Hepatocyte (in vitro differentiated cells): Measurements from ENCODE around the gene CPEB2. TPM values are rescaled to one million over a fixed set of nuclear protein-coding genes. Genes with fewer than 3 reads are reported as not detected.
A peak's percentile ranks its signal among the peaks of the same experiment; 100 is the strongest.

Source experiments
- DNase-seq: peaks from one replicate; pipeline ENCODE4 v3.0.0-alpha.2; 2016; ENCODE audit warnings: low spot score
- H2AFZ ChIP-seq: fragments of 200-600 bp; sonication (generic); 2 replicates; pipeline ENCODE4 v1.6.0; 2016; ENCODE audit warnings: antibody characterized with exemption, mild to moderate bottlenecking
- H3K27ac ChIP-seq: fragments of 200-600 bp; sonication (generic); 2 replicates; pipeline ENCODE4 v1.5.1; 2016; ENCODE audit warnings: mild to moderate bottlenecking
- H3K27me3 ChIP-seq: fragments of 200-600 bp; sonication (generic); 2 replicates; pipeline ENCODE4 v1.6.1; 2016
- H3K36me3 ChIP-seq: fragments of 200-600 bp; sonication (generic); replicated peaks from 2 replicates; pipeline ENCODE4 v1.5.1; 2016; ENCODE audit warnings: low read depth; ENCODE audit not compliant: insufficient read depth
- H3K4me1 ChIP-seq: fragments of 200-600 bp; sonication (generic); 2 replicates; pipeline ENCODE4 v1.5.1; 2016; ENCODE audit warnings: mild to moderate bottlenecking, moderate library complexity; ENCODE audit not compliant: insufficient read depth
- H3K4me2 ChIP-seq: fragments of 200-600 bp; sonication (generic); 2 replicates; pipeline ENCODE4 v1.6.0; 2016
- H3K4me3 ChIP-seq: fragments of 200-600 bp; sonication (generic); 2 replicates; pipeline ENCODE4 v1.5.1; 2016; ENCODE audit warnings: mild to moderate bottlenecking
- H3K79me2 ChIP-seq: fragments of 200-600 bp; sonication (generic); 2 replicates; pipeline ENCODE4 v1.6.0; 2017; ENCODE audit warnings: mild to moderate bottlenecking
- H3K9me2 ChIP-seq: fragments of 200-600 bp; sonication (generic); replicated peaks from 2 replicates; pipeline ENCODE4 v1.6.0; 2017; ENCODE audit warnings: mild to moderate bottlenecking; ENCODE audit not compliant: insufficient read depth
- H3K9me3 ChIP-seq: fragments of 200-600 bp; sonication (generic); 2 replicates; pipeline ENCODE4 v1.5.1; 2016; ENCODE audit warnings: low read depth, mild to moderate bottlenecking
- H4K20me1 ChIP-seq: fragments of 200-600 bp; sonication (generic); 2 replicates; pipeline ENCODE4 v1.6.0; 2016; ENCODE audit warnings: mild to moderate bottlenecking; ENCODE audit not compliant: insufficient read depth, poor library complexity, severe bottlenecking
- CTCF ChIP-seq: fragments of 200-600 bp; sonication (generic); IDR thresholded peaks from 2 replicates; pipeline ENCODE4 v1.5.1; 2016; ENCODE audit warnings: antibody characterized with exemption, mild to moderate bottlenecking; ENCODE audit not compliant: poor library complexity
- EZH2 ChIP-seq: fragments of 200-600 bp; sonication (generic); IDR thresholded peaks from 2 replicates; pipeline ENCODE4 v1.6.1; 2016; ENCODE audit warnings: antibody characterized with exemption, mild to moderate bottlenecking, borderline replicate concordance
- EZH2phosphoT487 ChIP-seq: fragments of 200-600 bp; sonication (generic); IDR thresholded peaks from one replicate; pipeline ENCODE4 v1.6.1; 2018; ENCODE audit warnings: antibody characterized with exemption, mild to moderate bottlenecking, low read depth, moderate library complexity; ENCODE audit not compliant: unreplicated experiment, severe bottlenecking
- WGBS: methylation state at CpG from one replicate; pipeline ENCODE4 v1.1.6; 2016; ENCODE audit warnings: low lambda C conversion rate; ENCODE audit errors: missing lambda C conversion rate; 5-methylcytosine and 5-hydroxymethylcytosine counted together
- polyA plus RNA-seq: library from polyadenylated mRNA; unstranded; fragments of >200 nt; fragmentation: Nextera tagmentation; extraction: Ambion mirVana; gene quantifications from 2 replicates; pipeline ENCODE4 v1.2.1, GENCODE V29; 2016
- total RNA-seq: library from RNA; depleted of rRNA; stranded (reverse); fragments of >200 nt; gene quantifications from 2 replicates; pipeline ENCODE4 v1.2.3, GENCODE V29; 2014

CPEB2 gene
- 16.6 and 18.1 TPM in 2 replicates for total RNA-seq
- polyA plus RNA-seq = 4.4 and 6.9 TPM in 2 replicates

- H3K79me2 ChIP-seq = peaks cover 26% of the 10 kb centered on the region
- H3K27me3 ChIP-seq = no peaks in the 10 kb centered on the region
These were observed at the start of gene CPEB2 for GRCh38 chr4:15001869-15002658. Gene CPEB2, plus strand, starts transcription at chr4:15002481. Its CDS starts 193 bp downstream, at chr4:15002674.

GRCh38 chr4:14958436-14958835 lies 43.8 kb upstream of the CPEB2 start:
- Histone ChIP-seq H3K9me3 (no peaks in the 10 kb centered on the region), H4K20me1 (no peaks in the 10 kb centered on the region), H3K4me2 (no peak overlapping the region), H3K27ac (no peak overlapping the region), H3K79me2 (no peaks in the 10 kb centered on the region), H3K4me1 (peaks cover 8% of the 10 kb centered on the region), H3K36me3 (no peaks in the 10 kb centered on the region), H3K27me3 (no peaks in the 10 kb centered on the region), H3K4me3 (no peak overlapping the region), H2AFZ (no peak overlapping the region), H3K9me2 (no peaks in the 10 kb centered on the region)
- DNase-seq = no peak
- 44% methylated on average over 3 of the region's 3 CpGs for WGBS
- TF ChIP-seq CTCF = no peak

More at GRCh38 chr4:15001869-15002658, at the start of gene CPEB2:
- H3K27ac ChIP-seq = peak within 1 kb of the TSS; percentile 100
- WGBS = 2% methylated on average over 81 of the region's 104 CpGs
- no peaks in the 10 kb centered on the region for H3K36me3 ChIP-seq
- H3K4me1 ChIP-seq = no peaks in the 10 kb centered on the region
- H4K20me1 ChIP-seq = peaks cover 17% of the 10 kb centered on the region
- H3K4me3 ChIP-seq = peak within 1 kb of the TSS; percentile 84
- no peak for TF ChIP-seq EZH2phosphoT487
- TF ChIP-seq EZH2 = no peak
- TF ChIP-seq CTCF = no peak
- peak within 1 kb of the TSS; percentile 85 for H3K4me2 ChIP-seq
- peak within 1 kb of the TSS; percentile 76 for H2AFZ ChIP-seq
- H3K9me3 ChIP-seq = no peaks in the 10 kb centered on the region
- peak; percentile 98 for DNase-seq
- no peaks in the 10 kb centered on the region for H3K9me2 ChIP-seq

GRCh38 chr4:14961292-14961691 lies 41.0 kb upstream of the CPEB2 start:
- Histone ChIP-seq H3K79me2 (no peaks in the 10 kb centered on the region), H3K4me1 (peaks cover 8% of the 10 kb centered on the region), H3K9me2 (no peaks in the 10 kb centered on the region), H3K27me3 (no peaks in the 10 kb centered on the region), H4K20me1 (no peaks in the 10 kb centered on the region), H3K27ac (no peak overlapping the region), H3K9me3 (no peaks in the 10 kb centered on the region), H3K4me3 (no peak overlapping the region), H2AFZ (no peak overlapping the region), H3K36me3 (no peaks in the 10 kb centered on the region), H3K4me2 (no peak overlapping the region)
- DNase-seq = no peak
- TF ChIP-seq CTCF (no peak), EZH2phosphoT487 (no peak), EZH2 (no peak)

GRCh38 chr4:14965071-14965470 lies 37.2 kb upstream of the CPEB2 start:
- Histone ChIP-seq H3K4me2 (no peak overlapping the region), H3K4me3 (no peak overlapping the region), H3K27me3 (no peaks in the 10 kb centered on the region), H3K9me2 (no peaks in the 10 kb centered on the region), H3K79me2 (no peaks in the 10 kb centered on the region), H2AFZ (no peak overlapping the region), H3K27ac (no peak overlapping the region), H3K9me3 (no peaks in the 10 kb centered on the region), H4K20me1 (no peaks in the 10 kb centered on the region), H3K4me1 (no peaks in the 10 kb centered on the region), H3K36me3 (no peaks in the 10 kb centered on the region)
- no peak for TF ChIP-seq CTCF
- TF ChIP-seq EZH2phosphoT487 = no peak
- no peak for TF ChIP-seq EZH2
- 89% methylated on average over 1 of the region's 1 CpG for WGBS
- DNase-seq = no peak
